Measurements from ENCODE around the gene MFSD11. TPM values are rescaled to one million over a fixed set of nuclear protein-coding genes. Genes with fewer than 3 reads are reported as not detected.
"Not testable (repeated sequence)": the region's sequence is repeated elsewhere in the genome, so short reads cannot be mapped to it uniquely, and the experiment has no call there.

The MFSD11 gene
- total RNA-seq, 1 experiment from 2014 or later: 42.3 TPM

GRCh38 chr17:76812968-76813367 lies 75.0 kb downstream of the MFSD11 start:
- CTCF ChIA-PET: no interaction called here
- TF ChIP-seq SIN3A (IDR thresholded peaks at IDR 0.05; ENCODE audit: borderline replicate concordance, insufficient read depth, low read depth, low read length) (no peak), CTCF (IDR thresholded peaks at IDR 0.05) (no peak), POLR2AphosphoS5 (IDR thresholded peaks at IDR 0.05; ENCODE audit: low read depth, low read length) (no peak), TCF7L2 (IDR thresholded peaks at IDR 0.05; ENCODE audit: low read depth, low read length) (no peak), REST (IDR thresholded peaks at IDR 0.05; ENCODE audit: insufficient read depth in 1 of 2, low read depth in 2 of 2, low read length in 1 of 2) (no peak)
- BruUV-seq (replicated peaks): no TSS peak

GRCh38 chr17:76815907-76816589 lies 78.1 kb downstream of the MFSD11 start:
- H3K27me3 ChIP-seq (ENCODE audit: control insufficient read depth, insufficient read depth, low read length); DNase-seq (ENCODE audit: low read depth, low spot score); H3K27ac ChIP-seq (ENCODE audit: low read length); H3K4me1 ChIP-seq (ENCODE audit: control insufficient read depth, insufficient read depth, low read length); BruUV-seq (replicated peaks); H3K4me3 ChIP-seq (ENCODE audit: low read depth in 2 of 2, low read length in 2 of 2); H3K9me3 ChIP-seq (ENCODE audit: control insufficient read depth, insufficient read depth, low read depth, low read length); POLR2A ChIA-PET; in situ Hi-C loops (cut with HindIII; ENCODE audit: low pct_unique_long_range_greater_than_20kb, low sequenced_read_pairs); CTCF ChIA-PET; H3K36me3 ChIP-seq (ENCODE audit: control insufficient read depth, insufficient read depth, low read length): not testable (repeated sequence)
- intact Hi-C loops (cut with micrococcal nuclease; ENCODE audit: unreplicated experiment): loop anchor here (2.0 kb wide), 1 partner anchor 53 kb away; the partner anchor contains the start of gene MGAT5B
- ATAC-seq: peak; percentile 31

More at GRCh38 chr17:76812968-76813367, 75.0 kb downstream of the MFSD11 start:
- H3K27ac ChIP-seq (ENCODE audit: low read length): no peak overlapping the region
- in situ Hi-C loops (cut with HindIII; ENCODE audit: low pct_unique_long_range_greater_than_20kb, low sequenced_read_pairs): no loop called here
- POLR2A ChIA-PET: no interaction called here
- no peaks in the 10 kb centered on the region for H3K27me3 ChIP-seq (ENCODE audit: control insufficient read depth, insufficient read depth, low read length)
- no peaks in the 10 kb centered on the region for H3K4me1 ChIP-seq (ENCODE audit: control insufficient read depth, insufficient read depth, low read length)
- ATAC-seq (no peak), DNase-seq (ENCODE audit: low read depth, low spot score) (no peak)
- H3K9me3 ChIP-seq (ENCODE audit: control insufficient read depth, insufficient read depth, low read depth, low read length): no peaks in the 10 kb centered on the region
- H3K4me3 ChIP-seq (ENCODE audit: low read depth in 2 of 2, low read length in 2 of 2): no peak overlapping the region
- H3K36me3 ChIP-seq (ENCODE audit: control insufficient read depth, insufficient read depth, low read length): no peaks in the 10 kb centered on the region
- intact Hi-C loops (cut with micrococcal nuclease; ENCODE audit: unreplicated experiment): loop anchor here (5.0 kb wide), 1 partner anchor 254 kb away; no protein-coding TSS in a partner anchor

GRCh38 chr17:76816590-76817135 lies 78.7 kb downstream of the MFSD11 start:
- ChIA-PET POLR2A (interaction anchor here (0.5 kb wide), 1 partner anchor 11 kb away, joined by 6 read pairs; no protein-coding TSS in a partner anchor), CTCF (interaction anchor here (1.0 kb wide), 1 partner anchor 240 kb away, joined by 6 read pairs; no protein-coding TSS in a partner anchor)
- Histone ChIP-seq H3K4me1 (ENCODE audit: control insufficient read depth, insufficient read depth, low read length) (no peaks in the 10 kb centered on the region), H3K36me3 (ENCODE audit: control insufficient read depth, insufficient read depth, low read length) (no peaks in the 10 kb centered on the region), H3K4me3 (ENCODE audit: low read depth in 2 of 2, low read length in 2 of 2) (no peak overlapping the region), H3K27ac (ENCODE audit: low read length) (no peak overlapping the region), H3K27me3 (ENCODE audit: control insufficient read depth, insufficient read depth, low read length) (no peaks in the 10 kb centered on the region), H3K9me3 (ENCODE audit: control insufficient read depth, insufficient read depth, low read depth, low read length) (no peaks in the 10 kb centered on the region)
- TF ChIP-seq POLR2AphosphoS5 (IDR thresholded peaks at IDR 0.05; ENCODE audit: low read depth, low read length) (no peak), CTCF (IDR thresholded peaks at IDR 0.05) (peak; percentile 93)
- BruUV-seq (replicated peaks): no TSS peak
- intact Hi-C loops (cut with micrococcal nuclease; ENCODE audit: unreplicated experiment): loop anchor here (2.0 kb wide), 1 partner anchor 52 kb away; the partner anchor contains the start of gene MGAT5B
- ATAC-seq: peak; percentile 87
- in situ Hi-C loops (cut with HindIII; ENCODE audit: low pct_unique_long_range_greater_than_20kb, low sequenced_read_pairs): no loop called here
- peak; percentile 24 for DNase-seq (ENCODE audit: low read depth, low spot score)

Measured in Panc1 (cell line).